NCI-H2196 (cell line): Measurements from ENCODE around the gene ZFAND3.

Source experiments
- DNase-seq: peaks from one replicate; lab custom pipeline; 2025; ENCODE audit not compliant: unreplicated experiment; lab: John Stamatoyannopoulos, UW

Gene ZFAND3, protein sequence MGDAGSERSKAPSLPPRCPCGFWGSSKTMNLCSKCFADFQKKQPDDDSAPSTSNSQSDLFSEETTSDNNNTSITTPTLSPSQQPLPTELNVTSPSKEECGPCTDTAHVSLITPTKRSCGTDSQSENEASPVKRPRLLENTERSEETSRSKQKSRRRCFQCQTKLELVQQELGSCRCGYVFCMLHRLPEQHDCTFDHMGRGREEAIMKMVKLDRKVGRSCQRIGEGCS

DNA sequence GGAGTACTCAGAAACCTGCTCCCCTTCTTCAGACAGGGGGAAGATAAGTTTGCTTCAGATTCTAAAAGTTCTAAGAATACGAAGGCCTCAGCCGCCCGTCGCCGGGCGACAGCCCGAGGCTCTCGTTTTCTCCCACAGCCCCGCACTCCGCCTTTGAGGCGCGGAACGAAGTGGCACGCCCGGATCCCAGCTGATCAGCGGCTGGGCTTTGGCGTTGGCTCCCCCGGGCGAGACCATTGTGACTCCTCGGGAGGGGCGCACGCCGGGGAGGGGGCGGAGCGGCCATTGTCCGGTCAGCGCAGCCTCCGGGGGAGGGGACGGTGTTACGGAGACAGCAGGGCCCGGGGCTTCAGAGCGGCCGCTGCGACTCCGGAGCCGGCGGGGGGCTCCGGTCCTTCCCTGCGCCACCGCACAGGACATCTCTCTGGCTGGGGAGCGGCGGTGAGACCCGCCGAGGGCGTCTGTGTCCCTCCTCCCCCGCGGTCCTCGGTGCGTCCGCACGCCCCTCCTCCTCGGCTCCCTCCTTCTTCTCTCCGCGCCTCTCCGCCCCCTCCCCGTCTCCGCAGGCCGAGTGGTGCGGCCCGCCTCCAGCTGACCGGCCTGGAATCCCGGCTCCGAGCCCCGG lies at the start of gene ZFAND3:
ZFAND3 (plus strand) TSS at position 551 of the 625 bp plus-strand sequence. CDS start 219 bp downstream, outside the sequence.
- DNase-seq: peak; percentile 95

DNA sequence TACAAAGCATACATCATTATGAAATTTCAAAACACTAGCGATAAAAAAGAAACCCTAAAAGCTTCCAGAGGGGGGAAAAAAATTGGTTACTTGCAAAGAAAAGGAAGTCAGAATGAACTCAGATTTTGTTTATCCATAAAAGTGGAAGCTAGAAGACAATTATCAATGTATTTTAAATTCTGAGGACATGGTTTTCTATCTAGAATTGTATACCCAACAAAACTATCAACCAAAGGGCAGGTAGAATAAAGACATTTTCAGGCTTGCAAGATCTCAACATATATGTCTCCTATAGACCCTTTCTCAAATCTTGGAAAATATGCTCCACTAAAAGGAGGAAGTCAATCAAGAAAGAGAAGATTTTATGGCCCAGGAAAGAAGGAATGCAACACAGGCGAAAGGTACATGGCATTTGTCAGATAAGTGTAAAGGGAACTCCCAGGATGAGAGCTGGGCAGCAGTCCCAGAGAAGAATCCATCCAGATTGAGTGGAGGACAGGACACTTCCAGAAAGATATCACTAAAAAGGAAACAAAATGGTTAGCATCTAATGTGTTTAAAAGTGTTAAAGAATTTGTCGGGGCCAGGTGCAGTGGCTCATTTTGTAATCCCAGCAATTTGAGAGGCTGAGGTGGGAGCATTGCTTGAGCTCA lies 45.4 kb upstream of the ZFAND3 start:
- DNase-seq: no peak

DNA sequence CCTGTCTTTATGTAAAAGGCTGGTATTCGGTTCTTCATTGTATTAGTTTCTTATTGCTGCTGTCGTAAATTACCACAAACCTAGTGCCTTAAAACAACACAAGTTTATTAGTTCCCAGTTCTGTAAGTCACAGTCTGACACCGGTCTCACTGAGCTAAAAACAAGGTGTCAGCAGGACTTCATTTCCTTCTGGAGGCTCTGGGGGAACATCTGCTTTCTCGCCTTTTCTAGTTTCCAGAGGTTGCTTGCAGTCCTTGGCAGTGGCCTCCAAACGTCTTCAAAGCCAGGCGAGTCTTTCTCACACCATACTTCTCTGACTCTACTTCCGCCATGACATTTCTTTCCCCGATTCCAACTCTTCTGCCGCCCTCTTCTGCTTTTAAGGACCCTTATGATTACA lies 43.0 kb upstream of the ZFAND3 start:
- DNase-seq: no peak

DNA sequence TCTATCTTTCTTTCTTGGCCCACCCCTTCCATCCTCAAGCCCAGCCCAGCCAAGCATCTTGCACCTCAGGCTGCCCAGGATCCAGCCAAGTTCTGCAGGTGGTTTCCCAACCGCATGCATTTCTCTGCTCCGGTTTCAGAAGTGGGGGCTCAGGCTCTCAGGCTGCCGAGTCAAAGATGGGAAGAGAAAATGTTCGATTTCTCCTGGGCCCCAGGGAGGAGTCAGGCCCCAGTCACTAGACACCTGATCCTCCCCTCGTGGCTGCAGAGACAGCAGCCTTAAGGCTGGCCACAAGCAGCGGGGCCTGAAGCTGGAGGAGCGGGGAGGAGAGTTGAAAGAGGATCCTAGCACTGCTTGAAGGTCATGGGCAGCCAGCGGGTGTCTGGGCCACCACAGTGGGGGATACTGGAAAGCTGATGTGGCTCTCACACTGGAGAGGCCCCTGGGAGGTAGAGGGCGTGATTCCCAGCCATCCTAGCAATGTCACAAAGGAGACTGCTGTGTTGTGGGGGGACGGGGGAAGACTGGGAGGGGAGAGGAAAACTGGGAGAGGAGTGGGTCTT lies 42.2 kb upstream of the ZFAND3 start:
- DNase-seq: no peak

DNA sequence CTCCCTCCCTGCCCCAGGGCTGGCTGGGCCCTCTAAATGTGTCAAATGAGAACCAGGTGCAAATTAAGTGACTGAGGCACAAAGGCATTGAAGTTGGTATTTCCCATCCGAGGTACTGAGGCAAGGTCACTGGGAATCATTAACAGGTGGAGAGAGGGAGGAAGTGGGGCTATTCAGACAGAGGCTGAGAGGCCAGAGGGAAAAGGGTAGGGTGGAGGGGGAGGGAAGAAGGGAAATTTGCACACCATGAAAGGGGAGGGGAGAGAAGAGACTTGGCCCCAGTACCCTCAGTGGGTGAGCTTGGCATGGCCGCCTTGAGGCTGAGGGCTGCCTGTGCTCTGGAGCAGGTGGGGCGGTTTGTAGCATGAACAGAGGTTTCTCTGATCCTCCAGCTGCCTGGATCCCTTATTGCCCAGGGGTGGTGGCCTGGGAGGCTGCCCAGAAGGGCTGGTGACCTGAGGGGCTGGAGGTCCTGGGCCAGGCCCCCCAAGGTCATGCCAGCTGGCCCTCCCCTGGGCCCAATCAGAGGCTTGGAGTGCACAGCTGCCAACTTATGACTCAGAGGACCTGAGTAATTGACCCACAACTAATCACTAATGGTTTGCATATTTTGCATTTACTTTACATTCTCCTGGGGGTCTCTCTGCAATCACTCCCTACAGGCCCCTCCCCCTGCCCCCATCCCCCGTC lies 40.3 kb upstream of the ZFAND3 start:
- DNase-seq: no peak

DNA sequence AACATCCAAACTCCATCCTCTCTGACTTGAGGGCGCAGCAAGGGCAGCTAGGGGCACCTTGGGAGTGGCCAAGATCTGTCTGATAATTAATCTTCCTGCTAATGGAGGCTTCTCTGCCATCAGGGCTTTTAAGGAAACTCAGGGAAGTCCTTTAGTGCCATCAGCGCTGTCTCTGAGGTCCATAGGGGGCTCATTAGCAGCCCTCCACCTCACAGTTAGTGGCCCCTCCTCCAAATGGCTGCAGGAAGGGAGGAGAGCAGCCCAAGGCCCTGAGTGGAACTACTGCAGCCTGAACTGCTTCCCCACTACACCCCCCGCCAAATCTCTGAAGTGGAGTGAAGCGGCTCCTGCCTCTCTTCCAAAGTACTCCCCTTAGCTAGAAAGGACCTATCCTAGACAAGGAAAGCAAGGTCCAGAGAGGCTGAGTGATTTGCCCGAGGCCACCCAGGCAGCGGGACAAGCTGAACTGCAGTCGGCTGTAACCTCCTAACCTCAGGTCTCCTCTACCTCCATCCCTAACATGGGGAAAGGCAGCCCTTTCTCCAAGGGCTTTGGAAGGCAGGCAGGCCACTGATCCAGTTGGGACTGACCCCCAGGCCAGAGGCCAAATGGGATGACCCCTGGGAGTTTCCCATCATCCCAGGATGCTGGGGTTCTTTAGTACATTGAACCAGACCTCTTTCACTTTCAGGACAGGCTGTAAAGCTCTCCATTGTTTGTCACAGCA lies 39.5 kb upstream of the ZFAND3 start:
- DNase-seq: no peak

DNA sequence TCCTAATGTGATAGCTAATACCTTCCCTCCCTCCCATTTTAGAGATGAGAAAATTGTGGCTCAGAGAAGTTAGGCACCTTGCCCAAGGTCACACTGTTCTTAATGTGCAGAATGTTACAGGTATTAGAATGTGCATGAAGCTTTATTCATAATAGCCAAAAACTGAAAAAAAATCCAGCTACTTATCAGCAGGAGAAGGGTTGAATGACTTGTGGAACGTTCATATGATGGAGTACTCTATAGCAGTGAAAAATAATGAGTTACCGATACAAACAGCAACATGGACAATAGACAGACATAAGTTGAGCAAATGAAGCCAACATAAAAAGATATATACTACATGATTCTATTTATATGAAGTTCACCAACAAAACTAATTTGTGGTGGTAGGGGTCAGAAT lies 37.7 kb upstream of the ZFAND3 start:
- DNase-seq: no peak

DNA sequence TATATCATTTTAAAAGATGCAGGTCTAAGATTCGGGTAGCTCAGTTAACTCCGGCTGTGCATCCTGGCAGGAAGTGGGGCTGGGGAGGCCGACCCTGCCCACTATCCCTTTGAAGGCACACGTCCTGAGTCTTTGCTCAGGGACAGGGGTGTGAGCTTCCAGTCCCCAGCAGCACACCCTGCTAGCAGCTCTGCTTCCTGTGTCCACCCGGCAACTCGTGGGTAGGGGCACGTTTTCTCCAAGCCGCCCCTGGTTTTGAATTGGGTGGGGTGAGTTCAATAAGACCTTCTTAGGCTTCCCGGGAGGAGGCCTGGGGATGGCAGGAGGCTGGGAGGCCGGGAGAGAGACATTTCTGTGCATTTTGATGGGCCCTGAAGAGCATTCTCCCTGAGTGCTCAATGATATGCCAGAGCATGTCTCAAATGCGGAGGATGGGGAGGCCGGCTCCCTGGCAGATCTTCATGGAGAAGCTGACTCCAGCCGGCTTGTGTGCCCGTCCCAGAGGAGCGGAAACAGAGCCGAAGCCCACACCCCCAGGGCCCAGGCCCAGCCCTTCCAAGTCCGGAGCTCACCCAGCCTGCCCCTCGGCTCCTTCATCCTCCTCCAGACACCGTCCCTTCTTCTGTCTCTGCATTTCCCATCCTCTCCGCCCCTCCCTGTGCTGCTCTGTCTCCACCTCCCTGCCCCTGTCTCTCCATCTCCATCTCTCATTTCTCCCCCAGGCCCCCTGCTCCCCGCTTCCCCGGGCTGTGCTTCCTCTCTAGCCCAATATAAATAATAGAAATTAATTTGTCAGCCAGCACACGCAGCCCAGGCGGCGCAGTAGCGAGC lies 36.3 kb upstream of the ZFAND3 start:
- no peak for DNase-seq

DNA sequence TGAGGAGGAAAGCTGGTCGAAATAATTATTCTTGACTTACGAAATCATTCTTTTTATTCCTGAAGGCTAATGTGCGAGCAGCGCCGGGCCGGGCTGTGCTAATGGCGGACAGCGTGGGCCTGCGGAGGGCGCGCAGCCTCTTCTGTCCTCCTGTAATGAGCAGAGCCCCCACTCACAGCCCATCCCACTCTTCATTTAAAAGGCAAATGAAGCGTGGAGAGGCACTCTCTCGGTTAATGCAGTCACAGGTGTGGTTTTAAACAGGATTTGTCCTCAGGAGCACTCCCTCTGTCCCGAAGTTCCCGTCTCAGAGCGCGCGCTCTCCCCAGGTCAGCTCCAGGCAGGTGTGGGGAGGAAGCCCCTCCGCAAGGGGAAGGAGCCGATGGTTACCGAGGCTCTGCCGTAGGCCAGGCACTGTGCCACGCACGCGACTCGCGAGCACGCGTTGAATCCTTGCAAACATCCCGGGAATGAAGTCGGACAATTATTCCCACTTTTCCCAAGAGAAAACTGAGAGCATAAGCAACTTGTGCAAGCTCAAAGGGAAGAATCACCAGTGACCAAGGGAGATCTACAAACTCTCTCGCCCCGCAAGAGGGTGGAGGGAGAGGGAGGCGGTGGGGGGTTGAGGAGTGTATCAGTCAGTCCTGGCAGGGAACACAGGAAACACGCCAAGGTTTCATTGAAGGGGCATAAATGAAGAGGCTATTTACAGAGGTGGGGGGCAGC lies 35.5 kb upstream of the ZFAND3 start:
- DNase-seq: no peak

DNA sequence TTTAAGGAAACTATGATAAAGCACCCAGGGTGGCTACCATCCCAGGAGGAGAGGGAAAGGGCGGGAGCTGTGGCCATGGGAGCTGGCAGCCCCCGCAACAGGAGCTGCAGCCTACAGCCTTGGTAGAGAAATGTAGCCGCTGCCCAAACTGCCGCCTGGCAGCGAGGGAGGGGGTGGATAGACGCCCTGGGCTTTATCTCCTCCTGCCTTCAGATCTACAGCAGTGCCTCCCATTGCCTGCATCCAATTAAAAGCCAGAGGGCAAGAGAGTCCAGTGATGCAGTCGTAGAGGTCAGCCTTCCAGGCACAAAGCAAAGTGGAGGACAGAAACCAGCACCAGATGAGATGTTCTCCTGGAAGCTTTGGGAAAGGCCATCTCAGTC lies 35.0 kb upstream of the ZFAND3 start:
- no peak for DNase-seq

DNA sequence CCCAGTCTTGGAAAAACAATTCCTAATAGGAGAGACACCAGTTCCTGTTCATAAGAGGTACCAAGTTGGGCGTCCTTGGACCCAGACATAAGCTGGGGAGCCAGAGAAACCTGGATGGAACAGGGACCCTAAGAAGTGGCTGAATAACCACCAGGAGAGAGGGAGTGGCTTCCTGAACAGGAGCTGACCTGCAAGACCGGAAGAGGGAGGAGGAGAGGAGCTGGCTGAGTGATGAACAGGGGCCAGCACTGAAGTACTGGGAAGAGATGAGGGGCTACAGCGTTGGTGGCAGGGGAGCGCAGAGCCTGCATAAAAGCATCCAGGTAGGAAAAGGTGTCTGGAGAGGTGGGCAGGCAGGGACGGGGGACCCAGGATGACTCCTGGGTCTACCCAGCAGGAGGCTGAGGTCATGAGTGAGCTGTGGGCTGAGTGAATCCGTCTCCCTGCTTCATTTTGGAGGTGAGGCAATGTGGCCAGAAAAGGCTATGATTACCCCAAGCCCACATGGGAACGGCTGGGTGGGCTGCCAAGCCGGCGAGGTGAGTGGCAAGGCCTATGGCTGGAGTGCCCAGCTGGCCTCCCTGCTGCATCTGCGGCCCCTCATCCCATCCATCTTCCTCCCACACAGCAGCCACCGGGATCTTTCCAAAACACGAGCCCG lies 34.4 kb upstream of the ZFAND3 start:
- DNase-seq: no peak

DNA sequence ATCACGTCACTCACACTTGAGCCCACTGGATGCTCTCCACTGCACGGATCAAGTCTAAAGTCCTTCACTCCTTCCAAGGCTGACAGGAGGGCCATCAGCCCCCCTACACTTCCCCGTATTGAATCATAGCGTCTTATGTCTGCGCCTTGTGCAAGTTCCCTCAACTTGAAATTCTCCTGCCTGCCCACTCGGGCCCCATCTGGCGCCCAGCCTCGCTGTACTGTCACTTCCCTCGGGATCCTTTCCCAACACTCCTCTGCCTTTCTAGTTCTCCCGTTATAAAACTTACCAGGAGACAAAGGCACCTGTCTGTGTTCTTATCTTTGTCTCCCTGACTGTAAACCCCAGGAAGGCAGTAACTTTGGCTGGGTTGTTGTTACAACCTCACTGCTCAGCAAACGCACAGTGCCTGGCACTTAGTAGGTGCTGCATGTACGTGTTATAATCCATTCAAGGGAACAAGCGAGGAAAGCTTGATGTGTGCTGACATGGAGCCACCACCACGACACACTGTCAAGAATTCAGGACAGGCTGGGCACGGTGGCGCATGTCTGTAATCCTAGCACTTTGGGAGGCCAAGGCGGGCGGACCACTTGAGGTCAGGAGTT lies 33.8 kb upstream of the ZFAND3 start:
- DNase-seq: no peak

DNA sequence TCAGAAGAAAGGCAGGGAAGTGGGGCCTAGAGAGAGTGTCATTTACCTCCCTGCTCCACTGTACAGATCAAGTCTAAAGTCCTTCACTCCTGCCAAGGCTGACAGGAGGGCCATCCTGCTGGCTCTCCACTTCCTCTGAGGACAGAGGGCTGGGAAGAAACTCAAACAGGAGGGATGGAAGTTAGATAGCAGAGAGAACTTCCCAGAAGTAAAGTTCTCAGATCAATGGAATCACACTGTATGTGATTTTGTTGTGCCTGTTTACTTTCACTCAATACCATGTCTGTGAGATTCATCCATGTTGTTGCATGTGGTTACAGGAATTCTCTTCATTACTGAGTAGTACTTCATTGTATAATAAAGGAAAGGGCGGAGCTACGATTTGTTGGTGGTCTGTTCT lies 32.3 kb upstream of the ZFAND3 start:
- no peak for DNase-seq

DNA sequence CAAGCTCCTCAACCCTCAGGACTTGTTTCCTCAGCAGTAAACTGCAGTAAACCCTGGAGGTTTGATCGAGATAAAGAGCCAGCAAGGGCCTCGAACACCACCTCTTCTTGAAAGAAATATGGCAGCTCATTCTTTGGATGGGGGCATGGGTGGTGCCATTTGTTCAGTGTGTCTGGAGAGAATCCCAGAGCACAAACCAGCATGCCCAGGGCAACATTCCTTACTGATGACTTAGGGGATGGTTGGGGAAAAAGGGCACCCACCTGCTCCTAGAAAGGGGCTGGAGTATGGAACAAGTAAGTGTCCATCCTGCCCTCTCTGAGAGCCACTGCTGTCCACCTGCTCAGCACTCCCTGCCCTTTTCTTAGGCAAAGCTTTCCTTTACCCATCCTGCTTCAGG lies 31.3 kb upstream of the ZFAND3 start:
- no peak for DNase-seq

DNA sequence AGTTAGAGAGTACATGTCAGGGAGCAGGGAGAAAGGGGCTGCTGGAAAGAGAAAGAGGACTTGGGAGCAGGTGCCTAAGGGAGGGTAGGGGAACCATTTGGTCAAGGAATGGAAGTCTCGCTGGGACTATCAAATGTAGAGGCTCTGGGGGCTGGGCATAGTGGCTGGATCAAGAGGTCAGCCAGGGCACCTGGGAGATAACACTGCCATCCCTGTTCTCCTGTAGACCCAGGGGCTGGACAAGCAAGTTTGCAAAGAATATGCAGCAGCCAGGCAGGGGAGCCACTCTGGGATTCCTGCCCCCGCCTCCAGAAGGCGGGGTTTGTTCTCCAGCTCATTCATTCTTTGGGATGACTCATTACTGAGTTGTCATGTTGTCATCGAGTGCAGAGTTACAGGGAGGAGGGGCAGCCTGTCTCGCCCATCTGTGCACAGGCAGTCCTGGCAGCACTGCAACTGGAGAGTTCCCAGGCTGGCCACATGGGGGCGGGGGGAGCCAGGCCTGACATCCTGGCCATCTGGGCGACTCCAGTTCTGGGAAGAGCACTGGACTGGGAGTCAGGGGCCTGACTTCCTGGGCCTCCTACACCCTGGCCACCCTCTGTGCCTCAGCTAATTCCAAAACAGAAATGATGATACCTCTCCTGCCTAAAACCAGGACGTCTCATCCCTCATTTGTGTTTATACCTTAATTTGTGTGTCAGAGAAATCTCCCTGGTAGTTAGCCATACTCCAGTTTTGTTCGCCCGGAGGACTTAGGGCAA lies 28.2 kb upstream of the ZFAND3 start:
- DNase-seq: peak; percentile 94

DNA sequence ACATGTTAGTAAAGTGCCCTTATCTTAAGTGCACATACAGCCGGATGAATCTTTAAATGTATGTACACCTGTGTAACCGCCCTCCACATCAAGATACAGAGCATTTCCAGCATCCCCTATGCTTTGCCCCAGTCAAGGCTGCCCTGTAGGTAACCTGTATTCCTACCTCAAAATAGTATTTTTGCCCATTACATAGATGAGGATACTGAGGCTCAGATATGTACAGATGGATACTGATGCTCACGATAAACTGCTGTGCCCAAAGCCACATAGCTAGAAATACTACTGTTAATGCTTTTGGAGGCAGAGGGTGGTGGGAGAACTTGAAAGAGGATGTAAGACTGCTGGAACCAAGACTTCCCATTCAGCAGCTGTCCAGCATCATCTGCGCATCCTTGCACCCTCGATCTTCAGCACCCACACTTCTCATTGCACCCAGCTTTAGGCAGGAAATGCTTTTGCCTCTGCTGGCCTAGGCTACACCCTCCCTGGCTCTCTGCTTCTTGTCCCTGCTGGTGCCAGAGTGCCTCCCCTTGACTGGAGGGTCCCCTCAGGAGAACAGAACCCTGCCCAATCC lies 27.0 kb upstream of the ZFAND3 start:
- DNase-seq: no peak

DNA sequence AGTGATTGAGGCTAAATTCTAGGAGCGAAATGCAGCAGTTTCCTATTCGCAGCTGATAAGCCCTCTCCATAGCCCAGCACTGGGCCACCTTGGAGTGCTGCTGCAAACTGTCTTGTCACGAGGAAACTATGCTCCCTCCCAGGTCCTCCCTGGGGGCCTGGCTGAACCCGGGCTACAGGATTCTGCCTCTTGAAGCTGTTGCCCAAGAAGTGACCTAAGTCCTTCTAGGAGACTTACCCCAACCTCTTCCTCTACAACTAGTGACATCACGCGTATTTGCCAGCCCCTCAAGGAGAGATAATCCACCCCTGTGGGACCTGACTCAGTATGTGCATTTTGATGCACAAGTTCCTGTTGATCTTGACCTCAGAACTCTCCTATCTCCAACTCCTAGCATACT lies 26.5 kb upstream of the ZFAND3 start:
- no peak for DNase-seq
